ENCODE data around the gene TMEM132A. TPM values are rescaled to one million over a fixed set of nuclear protein-coding genes. Genes with fewer than 3 reads are reported as not detected.

TMEM132A gene
- total RNA-seq, 1 experiment from 2014 or later, result 114 TPM

DNA sequence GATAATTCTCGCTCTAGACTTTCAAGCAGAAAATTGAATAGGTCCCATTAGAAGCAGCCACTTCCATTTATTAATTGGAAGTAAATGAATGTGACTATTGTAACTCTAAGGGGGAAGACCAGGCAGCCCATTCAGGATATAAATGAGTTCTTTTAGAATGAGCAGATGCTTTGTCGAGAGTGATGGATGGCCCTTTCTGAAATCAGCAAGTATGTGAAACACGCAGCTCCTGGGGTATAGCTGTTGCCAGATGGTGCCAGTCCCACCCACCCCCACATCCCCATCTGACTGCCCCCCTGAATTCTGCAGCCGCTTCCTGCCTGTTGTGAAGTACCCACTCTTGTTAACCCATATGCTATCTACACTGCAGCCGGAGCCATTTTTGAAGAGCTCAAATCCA lies 24.0 kb downstream of the TMEM132A start (continued):
- TF ChIP-seq, protein P1, sequence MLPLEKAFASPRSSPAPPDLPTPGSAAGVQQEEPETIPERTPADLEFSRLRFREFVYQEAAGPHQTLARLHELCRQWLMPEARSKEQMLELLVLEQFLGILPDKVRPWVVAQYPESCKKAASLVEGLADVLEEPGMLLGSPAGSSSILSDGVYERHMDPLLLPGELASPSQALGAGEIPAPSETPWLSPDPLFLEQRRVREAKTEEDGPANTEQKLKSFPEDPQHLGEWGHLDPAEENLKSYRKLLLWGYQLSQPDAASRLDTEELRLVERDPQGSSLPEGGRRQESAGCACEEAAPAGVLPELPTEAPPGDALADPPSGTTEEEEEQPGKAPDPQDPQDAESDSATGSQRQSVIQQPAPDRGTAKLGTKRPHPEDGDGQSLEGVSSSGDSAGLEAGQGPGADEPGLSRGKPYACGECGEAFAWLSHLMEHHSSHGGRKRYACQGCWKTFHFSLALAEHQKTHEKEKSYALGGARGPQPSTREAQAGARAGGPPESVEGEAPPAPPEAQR (CRISPR knock-in tag; IDR thresholded peaks at IDR 0.05), result no peak

- Mint-ChIP-seq H3K4me3 (peak overlapping the region; percentile 63), H3K9me3 (no peaks in the 10 kb centered on the region), H3K36me3 (no peaks in the 10 kb centered on the region), H3K27me3 (ENCODE audit: low read depth) (peaks cover 42% of the 10 kb centered on the region), H3K27ac (no peak overlapping the region), H3K4me1 (peaks cover 35% of the 10 kb centered on the region)
- ChIA-PET POLR2A (interaction anchor here (1.5 kb wide), 1 partner anchor 36 kb away, joined by 5 read pairs; the partner anchor contains the start of gene TMEM109), CTCF (interaction anchor here (1.2 to 2.0 kb wide), 6 partner anchors 20 to 202 kb away, joined by 4 to 7 read pairs (median 6); partner anchors contain the start of gene TMEM109)
- no peak for DNase-seq (ENCODE audit: low spot score)
- ATAC-seq, result no peak
- TF ChIP-seq ELF4 (CRISPR knock-in tag; IDR thresholded peaks at IDR 0.05; ENCODE audit: low read depth), result no peak
- no peak for TF ChIP-seq GTF2I (CRISPR knock-in tag; conservative IDR thresholded peaks at IDR 0.05)
- no peak for TF ChIP-seq NR2C2 (CRISPR knock-in tag; IDR thresholded peaks at IDR 0.05)
- no peak for TF ChIP-seq NFYB (CRISPR knock-in tag; conservative IDR thresholded peaks at IDR 0.05; ENCODE audit: low read depth)
- TF ChIP-seq, protein P2, sequence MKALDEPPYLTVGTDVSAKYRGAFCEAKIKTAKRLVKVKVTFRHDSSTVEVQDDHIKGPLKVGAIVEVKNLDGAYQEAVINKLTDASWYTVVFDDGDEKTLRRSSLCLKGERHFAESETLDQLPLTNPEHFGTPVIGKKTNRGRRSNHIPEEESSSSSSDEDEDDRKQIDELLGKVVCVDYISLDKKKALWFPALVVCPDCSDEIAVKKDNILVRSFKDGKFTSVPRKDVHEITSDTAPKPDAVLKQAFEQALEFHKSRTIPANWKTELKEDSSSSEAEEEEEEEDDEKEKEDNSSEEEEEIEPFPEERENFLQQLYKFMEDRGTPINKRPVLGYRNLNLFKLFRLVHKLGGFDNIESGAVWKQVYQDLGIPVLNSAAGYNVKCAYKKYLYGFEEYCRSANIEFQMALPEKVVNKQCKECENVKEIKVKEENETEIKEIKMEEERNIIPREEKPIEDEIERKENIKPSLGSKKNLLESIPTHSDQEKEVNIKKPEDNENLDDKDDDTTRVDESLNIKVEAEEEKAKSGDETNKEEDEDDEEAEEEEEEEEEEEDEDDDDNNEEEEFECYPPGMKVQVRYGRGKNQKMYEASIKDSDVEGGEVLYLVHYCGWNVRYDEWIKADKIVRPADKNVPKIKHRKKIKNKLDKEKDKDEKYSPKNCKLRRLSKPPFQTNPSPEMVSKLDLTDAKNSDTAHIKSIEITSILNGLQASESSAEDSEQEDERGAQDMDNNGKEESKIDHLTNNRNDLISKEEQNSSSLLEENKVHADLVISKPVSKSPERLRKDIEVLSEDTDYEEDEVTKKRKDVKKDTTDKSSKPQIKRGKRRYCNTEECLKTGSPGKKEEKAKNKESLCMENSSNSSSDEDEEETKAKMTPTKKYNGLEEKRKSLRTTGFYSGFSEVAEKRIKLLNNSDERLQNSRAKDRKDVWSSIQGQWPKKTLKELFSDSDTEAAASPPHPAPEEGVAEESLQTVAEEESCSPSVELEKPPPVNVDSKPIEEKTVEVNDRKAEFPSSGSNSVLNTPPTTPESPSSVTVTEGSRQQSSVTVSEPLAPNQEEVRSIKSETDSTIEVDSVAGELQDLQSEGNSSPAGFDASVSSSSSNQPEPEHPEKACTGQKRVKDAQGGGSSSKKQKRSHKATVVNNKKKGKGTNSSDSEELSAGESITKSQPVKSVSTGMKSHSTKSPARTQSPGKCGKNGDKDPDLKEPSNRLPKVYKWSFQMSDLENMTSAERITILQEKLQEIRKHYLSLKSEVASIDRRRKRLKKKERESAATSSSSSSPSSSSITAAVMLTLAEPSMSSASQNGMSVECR (CRISPR knock-in tag; IDR thresholded peaks at IDR 0.05; ENCODE audit: borderline replicate concordance), result no peak
- TF ChIP-seq IRF2 (CRISPR knock-in tag; IDR thresholded peaks at IDR 0.05; ENCODE audit: borderline replicate concordance, low read depth), result no peak
Observed at GRCh38 chr11:60950024-60950423, 25.8 kb downstream of the TMEM132A start.

- DNase-seq (ENCODE audit: low spot score) (peak; percentile 51), ATAC-seq (peak; percentile 38)
- H3K27me3 Mint-ChIP-seq (ENCODE audit: low read depth), result peaks cover 42% of the 10 kb centered on the region
- H3K36me3 Mint-ChIP-seq, result no peaks in the 10 kb centered on the region
- H3K27ac Mint-ChIP-seq, result no peak overlapping the region
- H3K9me3 Mint-ChIP-seq, result no peaks in the 10 kb centered on the region
- ChIA-PET CTCF (interaction anchor here (1.2 to 2.2 kb wide), 5 partner anchors 35 to 201 kb away, joined by 4 to 7 read pairs (median 5); partner anchors contain the start of gene TMEM109), POLR2A (interaction anchor here (1.5 kb wide), 1 partner anchor 37 kb away, joined by 5 read pairs; the partner anchor contains the start of gene TMEM109)
- peak overlapping the region; percentile 69 for H3K4me3 Mint-ChIP-seq
- H3K4me1 Mint-ChIP-seq, result peaks cover 35% of the 10 kb centered on the region
- TF ChIP-seq, protein P3, sequence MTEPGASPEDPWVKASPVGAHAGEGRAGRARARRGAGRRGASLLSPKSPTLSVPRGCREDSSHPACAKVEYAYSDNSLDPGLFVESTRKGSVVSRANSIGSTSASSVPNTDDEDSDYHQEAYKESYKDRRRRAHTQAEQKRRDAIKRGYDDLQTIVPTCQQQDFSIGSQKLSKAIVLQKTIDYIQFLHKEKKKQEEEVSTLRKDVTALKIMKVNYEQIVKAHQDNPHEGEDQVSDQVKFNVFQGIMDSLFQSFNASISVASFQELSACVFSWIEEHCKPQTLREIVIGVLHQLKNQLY (CRISPR knock-in tag; IDR thresholded peaks at IDR 0.05), result no peak
- TF ChIP-seq TEAD4 (CRISPR knock-in tag; IDR thresholded peaks at IDR 0.05), result no peak
- TF ChIP-seq GTF2I (CRISPR knock-in tag; conservative IDR thresholded peaks at IDR 0.05), result no peak
- no peak for TF ChIP-seq GABPB1 (CRISPR knock-in tag; IDR thresholded peaks at IDR 0.05)
- TF ChIP-seq, protein P2 (CRISPR knock-in tag; IDR thresholded peaks at IDR 0.05; ENCODE audit: borderline replicate concordance), result 0 out of 2 replicates have a peak, but pooled peaks have one; percentile 18
- TF ChIP-seq NFYB (CRISPR knock-in tag; conservative IDR thresholded peaks at IDR 0.05; ENCODE audit: low read depth), result 0 out of 2 replicates have a peak, but pooled peaks have one; percentile 8
- no peak for TF ChIP-seq ATF1 (CRISPR knock-in tag; IDR thresholded peaks at IDR 0.05)
- no peak; the same call in 1 of the 2 replicates for TF ChIP-seq STAT6 (CRISPR knock-in tag; conservative IDR thresholded peaks at IDR 0.05; ENCODE audit: low read depth)
- no peak for TF ChIP-seq NFATC4 (CRISPR knock-in tag; IDR thresholded peaks at IDR 0.05)
- TF ChIP-seq CBFB (CRISPR knock-in tag; IDR thresholded peaks at IDR 0.05; ENCODE audit: low read depth), result no peak
- 0 out of 2 replicates have a peak, but pooled peaks have one; percentile 68 for TF ChIP-seq ELF4 (CRISPR knock-in tag; IDR thresholded peaks at IDR 0.05; ENCODE audit: low read depth)
- TF ChIP-seq ZNF232 (CRISPR knock-in tag; IDR thresholded peaks at IDR 0.05), result peak; percentile 86
- no peak for TF ChIP-seq ZNF396 (CRISPR knock-in tag; IDR thresholded peaks at IDR 0.05; ENCODE audit: borderline replicate concordance)
- TF ChIP-seq FOXP1 (CRISPR knock-in tag; IDR thresholded peaks at IDR 0.05; ENCODE audit: borderline replicate concordance), result peak; percentile 93
Observed at GRCh38 chr11:60950933-60951605, 26.8 kb downstream of the TMEM132A start.
